ENCODE measurements around the gene EYA2.

DNA sequence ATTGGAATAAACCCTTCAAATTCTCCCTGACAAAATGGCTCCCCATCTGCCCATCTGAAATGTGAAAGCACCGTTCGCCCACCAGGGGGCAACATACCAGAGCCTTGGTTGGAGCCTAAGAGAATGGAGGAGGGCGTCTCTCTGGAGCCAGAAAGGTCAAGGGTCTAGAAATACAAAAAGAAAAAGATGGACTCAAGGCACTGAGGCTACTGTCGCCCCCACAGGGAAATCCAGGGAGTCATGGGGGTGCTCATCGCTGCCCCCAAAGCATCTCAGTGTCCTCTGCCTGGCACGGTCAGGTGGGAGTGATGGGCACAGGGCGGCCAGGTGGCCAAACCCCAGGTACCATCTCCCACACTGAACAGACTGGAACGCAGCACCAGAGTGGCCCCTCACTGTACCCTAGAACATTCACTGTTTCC lies 325.5 kb downstream of the EYA2 start:
- TF ChIP-seq, protein P1, sequence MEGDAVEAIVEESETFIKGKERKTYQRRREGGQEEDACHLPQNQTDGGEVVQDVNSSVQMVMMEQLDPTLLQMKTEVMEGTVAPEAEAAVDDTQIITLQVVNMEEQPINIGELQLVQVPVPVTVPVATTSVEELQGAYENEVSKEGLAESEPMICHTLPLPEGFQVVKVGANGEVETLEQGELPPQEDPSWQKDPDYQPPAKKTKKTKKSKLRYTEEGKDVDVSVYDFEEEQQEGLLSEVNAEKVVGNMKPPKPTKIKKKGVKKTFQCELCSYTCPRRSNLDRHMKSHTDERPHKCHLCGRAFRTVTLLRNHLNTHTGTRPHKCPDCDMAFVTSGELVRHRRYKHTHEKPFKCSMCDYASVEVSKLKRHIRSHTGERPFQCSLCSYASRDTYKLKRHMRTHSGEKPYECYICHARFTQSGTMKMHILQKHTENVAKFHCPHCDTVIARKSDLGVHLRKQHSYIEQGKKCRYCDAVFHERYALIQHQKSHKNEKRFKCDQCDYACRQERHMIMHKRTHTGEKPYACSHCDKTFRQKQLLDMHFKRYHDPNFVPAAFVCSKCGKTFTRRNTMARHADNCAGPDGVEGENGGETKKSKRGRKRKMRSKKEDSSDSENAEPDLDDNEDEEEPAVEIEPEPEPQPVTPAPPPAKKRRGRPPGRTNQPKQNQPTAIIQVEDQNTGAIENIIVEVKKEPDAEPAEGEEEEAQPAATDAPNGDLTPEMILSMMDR (IDR thresholded peaks at IDR 0.05) = no peak
- TF ChIP-seq POLR2A (IDR thresholded peaks at IDR 0.05) = no peak
- no peak for TF ChIP-seq POLR2AphosphoS5 (IDR thresholded peaks at IDR 0.05; ENCODE audit: insufficient read depth in 1 of 2, low read depth in 1 of 2)
